H1 (cell line): ENCODE data around the gene B3GNT2. TPM values are rescaled to one million over a fixed set of nuclear protein-coding genes. Genes with fewer than 3 reads are reported as not detected.

Experiments used
- CTCF ChIA-PET: fragments of 300-600 bp; sonication (Branson Sonifier 250); formaldehyde crosslinking; loops from one replicate; lab custom pipeline; 2021; ENCODE audit not compliant: partially characterized antibody; lab: Charles Lee
- POLR2A ChIA-PET: fragments of 300-600 bp; sonication (Branson Sonifier 250); formaldehyde crosslinking; loops from one replicate; lab custom pipeline; 2021; ENCODE audit warnings: inconsistent platforms; ENCODE audit not compliant: partially characterized antibody; lab: Charles Lee
- DNase-seq, 2 experiments: peaks; one replicate each; pipeline versions ENCODE4 v3.0.0 to v3.0.0-alpha.2; 2010 to 2022; ENCODE audit warnings: low spot score in 2 of 2, low read depth in 1 of 2, mixed read lengths in 1 of 2
- FAIRE-seq: peaks from 2 replicates; lab custom pipeline; 2011; peaks lifted over from hg19 to GRCh38; lab: Jason Lieb, UNC
- H2AFZ ChIP-seq: 2 replicates; pipeline ENCODE4 v1.8.1; 2012; ENCODE audit warnings: low read length, inconsistent platforms
- H2AK5ac ChIP-seq: 2 replicates; pipeline ENCODE4 v1.6.1; 2013; ENCODE audit warnings: low read depth, low read length
- H2BK120ac ChIP-seq: replicated peaks from 2 replicates; pipeline ENCODE3; 2013; ENCODE audit warnings: low read depth, low read length, inconsistent platforms
- H2BK12ac ChIP-seq: 2 replicates; pipeline ENCODE4 v1.6.1; 2013; ENCODE audit warnings: low read depth, low read length
- H2BK15ac ChIP-seq: 2 replicates; pipeline ENCODE4 v1.6.1; 2013; ENCODE audit warnings: low read length
- H2BK20ac ChIP-seq: 2 replicates; pipeline ENCODE4 v1.6.1; 2013; ENCODE audit warnings: low read length
- H2BK5ac ChIP-seq: 2 replicates; pipeline ENCODE4 v1.6.1; 2013; ENCODE audit warnings: low read depth, low read length
- H3K14ac ChIP-seq: 2 replicates; pipeline ENCODE4 v1.6.1; 2013; ENCODE audit warnings: inconsistent platforms; ENCODE audit not compliant: insufficient read length
- H3K18ac ChIP-seq: 2 replicates; pipeline ENCODE4 v1.6.1; 2013; ENCODE audit warnings: low read length; ENCODE audit errors: extremely low read depth
- H3K23ac ChIP-seq: 2 replicates; pipeline ENCODE4 v1.6.1; 2013; ENCODE audit warnings: inconsistent platforms; ENCODE audit not compliant: insufficient read length
- H3K23me2 ChIP-seq: 2 replicates; pipeline ENCODE4 v1.6.1; 2013; ENCODE audit warnings: low read depth, low read length
- H3K27ac ChIP-seq: 2 replicates; pipeline ENCODE4 v1.6.1; 2011; ENCODE audit warnings: low read depth, low read length, inconsistent platforms
- H3K27me3 ChIP-seq, 4 experiments: replicated peaks in 1 of 4; 1 replicate in 1 of 4; 2 replicates in 3 of 4; pipeline versions ENCODE4 v1.6.1 to v1.8.1; 2011 to 2013; ENCODE audit warnings: low read length in 3 of 4, mild to moderate bottlenecking in 3 of 4, inconsistent platforms in 2 of 4, mixed read lengths in 2 of 4, moderate library complexity in 1 of 4; ENCODE audit not compliant: control insufficient read depth in 3 of 4, insufficient read depth in 3 of 4; ENCODE audit errors: extremely low read depth in 1 of 4
- H3K36me3 ChIP-seq, 4 experiments: 2 replicates each; pipeline versions ENCODE4 v1.6.1 to v1.8.1; 2011 to 2013; ENCODE audit warnings: mild to moderate bottlenecking in 4 of 4, low read length in 3 of 4, moderate library complexity in 2 of 4, control low read depth in 1 of 4, inconsistent platforms in 1 of 4; ENCODE audit not compliant: insufficient read depth in 4 of 4, control insufficient read depth in 2 of 4
- H3K4ac ChIP-seq: replicated peaks from 2 replicates; pipeline ENCODE3; 2013; ENCODE audit warnings: low read length, low read depth, mixed read lengths, inconsistent platforms; ENCODE audit not compliant: insufficient read length
- H3K4me1 ChIP-seq, 4 experiments: replicated peaks in 1 of 4; 1 replicate in 1 of 4; 2 replicates in 3 of 4; pipeline versions ENCODE4 v1.6.1 to v1.8.1; 2011 to 2013; ENCODE audit warnings: low read length in 3 of 4, inconsistent platforms in 2 of 4, mixed read lengths in 1 of 4; ENCODE audit not compliant: insufficient read depth in 4 of 4, control insufficient read depth in 3 of 4
- H3K4me2 ChIP-seq, 2 experiments: 2 replicates each; pipeline versions ENCODE4 v1.6.1 to v1.8.1; 2011 to 2013; ENCODE audit warnings: low read depth in 2 of 2, low read length in 2 of 2, control low read depth in 1 of 2, inconsistent platforms in 1 of 2, mild to moderate bottlenecking in 1 of 2; ENCODE audit not compliant: insufficient read depth in 1 of 2
- H3K4me3 ChIP-seq, 4 experiments: fragments of 200-600, 300-600 bp in 1 of 4; sonication (generic), shearing (Covaris generic), sonication (Bioruptor Twin) in 1 of 4; 2 replicates each; pipeline versions ENCODE4 v1.5.1 to v1.8.1; 2011 to 2016; ENCODE audit warnings: low read length in 4 of 4, low read depth in 3 of 4, control low read depth in 2 of 4, inconsistent platforms in 2 of 4, mild to moderate bottlenecking in 2 of 4, mixed read lengths in 1 of 4, moderate library complexity in 1 of 4; ENCODE audit not compliant: insufficient read depth in 2 of 4; ENCODE audit errors: extremely low read depth in 1 of 4
- H3K56ac ChIP-seq: replicated peaks from 2 replicates; pipeline ENCODE3; 2013; ENCODE audit warnings: low read depth, mild to moderate bottlenecking, mixed read lengths, low read length, inconsistent platforms; ENCODE audit not compliant: insufficient read length
- H3K79me1 ChIP-seq: 2 replicates; pipeline ENCODE4 v1.6.1; 2013; ENCODE audit warnings: low read depth, low read length, control low read depth
- H3K79me2 ChIP-seq, 2 experiments: 2 replicates each; pipeline versions ENCODE4 v1.6.1 to v1.8.1; 2012 to 2013; ENCODE audit warnings: low read length in 2 of 2, mild to moderate bottlenecking in 2 of 2, inconsistent platforms in 1 of 2; ENCODE audit not compliant: insufficient read depth in 2 of 2, control insufficient read depth in 1 of 2
- H3K9ac ChIP-seq, 4 experiments: replicated peaks in 1 of 4; 1 replicate in 1 of 4; 2 replicates in 3 of 4; pipeline versions ENCODE4 v1.6.1 to v1.8.1; 2011 to 2013; ENCODE audit warnings: low read depth in 3 of 4, low read length in 3 of 4, control low read depth in 2 of 4, mild to moderate bottlenecking in 2 of 4, moderate library complexity in 2 of 4, inconsistent platforms in 1 of 4; ENCODE audit errors: extremely low read depth in 1 of 4
- H3K9me3 ChIP-seq, 2 experiments: 2 replicates each; pipeline versions ENCODE4 v1.6.1 to v1.8.1; 2012 to 2013; ENCODE audit warnings: mild to moderate bottlenecking in 2 of 2, moderate library complexity in 2 of 2, control low read depth in 1 of 2, inconsistent platforms in 1 of 2, low read depth in 1 of 2, low read length in 1 of 2, mixed read lengths in 1 of 2; ENCODE audit not compliant: insufficient read depth in 2 of 2
- H4K20me1 ChIP-seq, 2 experiments: replicated peaks in 1 of 2; 2 replicates each; pipeline versions ENCODE3 to v1.8.1; 2011 to 2013; ENCODE audit warnings: inconsistent platforms in 2 of 2, low read length in 2 of 2, mild to moderate bottlenecking in 1 of 2; ENCODE audit not compliant: insufficient read depth in 2 of 2, control insufficient read depth in 1 of 2
- H4K5ac ChIP-seq: 2 replicates; pipeline ENCODE4 v1.6.1; 2013; ENCODE audit warnings: low read length, low read depth, mixed read lengths, inconsistent platforms; ENCODE audit not compliant: insufficient read length
- H4K8ac ChIP-seq: 2 replicates; pipeline ENCODE4 v1.8.0; 2013; ENCODE audit warnings: mild to moderate bottlenecking, moderate library complexity, low read length, inconsistent platforms; ENCODE audit not compliant: insufficient read depth; ENCODE audit errors: extremely low read depth
- H4K91ac ChIP-seq: replicated peaks from 2 replicates; pipeline ENCODE3; 2013; ENCODE audit warnings: low read length, mixed read lengths, inconsistent platforms; ENCODE audit not compliant: insufficient read length
- CBX8 ChIP-seq: fragments of 300-800, 300-1000 bp; sonication (generic); IDR thresholded peaks from 2 replicates; pipeline ENCODE4 v1.7.1; 2016; ENCODE audit warnings: low read depth, low read length, borderline replicate concordance
- CTBP2 ChIP-seq: IDR thresholded peaks from 2 replicates; pipeline ENCODE4 v1.7.0; 2011; ENCODE audit warnings: borderline replicate concordance, mild to moderate bottlenecking, moderate library complexity, mixed read lengths, low read length; ENCODE audit not compliant: insufficient read depth, insufficient read length
- EGR1 ChIP-seq: IDR thresholded peaks from 2 replicates; pipeline ENCODE4 v1.6.1; 2011; ENCODE audit warnings: low read depth, low read length, borderline replicate concordance
- KDM5A ChIP-seq: fragments of 200-600 bp; IDR thresholded peaks from 2 replicates; pipeline ENCODE4 v1.7.1; 2012; ENCODE audit warnings: mild to moderate bottlenecking, low read length, inconsistent platforms, mixed read lengths
- MAFK ChIP-seq: IDR thresholded peaks from 2 replicates; pipeline ENCODE4 v1.6.1; 2012; ENCODE audit warnings: low read depth, mild to moderate bottlenecking, improper control_type of control experiment, low read length
- NANOG ChIP-seq: IDR thresholded peaks from 2 replicates; pipeline ENCODE4 v1.6.1; 2011; ENCODE audit warnings: low read length, low read depth, mild to moderate bottlenecking, inconsistent platforms; ENCODE audit not compliant: insufficient read depth, poor library complexity, severe bottlenecking
- NRF1 ChIP-seq: IDR thresholded peaks from 2 replicates; pipeline ENCODE4 v1.6.1; 2011; ENCODE audit warnings: mild to moderate bottlenecking, low read depth, low read length, improper control_type of control experiment
- POU5F1 ChIP-seq: IDR thresholded peaks from 2 replicates; pipeline ENCODE4 v1.6.1; 2011; ENCODE audit warnings: low read depth, mild to moderate bottlenecking, low read length, moderate library complexity
- SAP30 ChIP-seq: fragments of 300-600 bp; sonication (generic); IDR thresholded peaks from 2 replicates; pipeline ENCODE4 v1.7.1; 2012; ENCODE audit warnings: low read length, moderate library complexity, mild to moderate bottlenecking, inconsistent platforms; ENCODE audit not compliant: insufficient read depth, insufficient replicate concordance
- SIX5 ChIP-seq: IDR thresholded peaks from 2 replicates; pipeline ENCODE4 v1.6.1; 2011; ENCODE audit warnings: mild to moderate bottlenecking, low read depth, low read length
- TAF7 ChIP-seq: optimal IDR thresholded peaks from 2 replicates; pipeline ENCODE3; 2011; ENCODE audit warnings: low read depth, mild to moderate bottlenecking, inconsistent platforms, low read length, moderate library complexity, borderline replicate concordance
- TBP ChIP-seq: IDR thresholded peaks from 2 replicates; pipeline ENCODE4 v1.6.1; 2011; ENCODE audit warnings: low read depth, low read length, improper control_type of control experiment
- TCF12 ChIP-seq: IDR thresholded peaks from 2 replicates; pipeline ENCODE4 v1.6.1; 2011; ENCODE audit warnings: low read depth, mild to moderate bottlenecking, low read length
- YY1 ChIP-seq: IDR thresholded peaks from 2 replicates; pipeline ENCODE4 v1.6.1; 2011; ENCODE audit warnings: low read depth, mild to moderate bottlenecking, low read length
- WGBS, 2 experiments: shearing (Covaris generic) in 1 of 2; methylation state at CpG; one replicate each; pipeline versions ENCODE4 v1.1.6 to v1.1.7; 2013 to 2015; ENCODE audit warnings: low lambda C conversion rate in 2 of 2, mixed read lengths in 2 of 2, inconsistent platforms in 1 of 2, low coverage in 1 of 2, missing lambda C conversion rate in 1 of 2; ENCODE audit not compliant: insufficient replicate concordance in 2 of 2, insufficient coverage in 1 of 2, insufficient read length in 1 of 2; ENCODE audit errors: extremely low coverage in 1 of 2, missing lambda C conversion rate in 1 of 2; 5-methylcytosine and 5-hydroxymethylcytosine counted together
- polyA plus RNA-seq, 7 experiments: library from polyadenylated mRNA; depleted of rRNA in 3 of 7; stranded (reverse) in 5 of 7; unstranded in 2 of 7; fragments of >200 nt in 5 of 7; fragments of 200-250 nt in 2 of 7; gene quantifications; 1 replicate in 5 of 7; 2 replicates in 1 of 7; 4 replicates in 1 of 7; pipeline versions ENCODE4 v1.2.1 to v1.2.3, GENCODE V29; 2011 to 2013; ENCODE audit warnings: missing spikeins in 2 of 7, mixed read lengths in 2 of 7
- total RNA-seq: library from RNA; stranded (reverse); fragmentation: NEBNext Ultra II Directional; extraction: Animal tissue kit (Norgen Biotek cat#: 25700); gene quantifications from 2 replicates; pipeline ENCODE4 v1.2.1, GENCODE V29; 2021

The B3GNT2 gene
- total and polyA plus RNA-seq, 2 of the 8 experiments (the other 6 are each of a cell fraction or from before 2014, with no cell fraction given) = 20.1 to 40.8 TPM

- no peak overlapping the region for H4K91ac ChIP-seq
- no peak overlapping the region for H3K4ac ChIP-seq
- FAIRE-seq = no peak
- H4K20me1 ChIP-seq = no peaks in the 10 kb centered on the region
- no peak overlapping the region for H2BK15ac ChIP-seq
- H3K14ac ChIP-seq = no peak overlapping the region
- H3K9ac ChIP-seq = no peak overlapping the region
- H2BK120ac ChIP-seq = no peak overlapping the region
- ChIA-PET CTCF (interaction anchor here (1.2 kb wide), 1 partner anchor 120 kb away, joined by 3 read pairs; no protein-coding TSS in a partner anchor), POLR2A (no interaction called here)
- 98% methylated on average over 4 of the region's 4 CpGs; no CpG with 5 or more reads in 1 of the 2 experiments for WGBS, 2 experiments
- H3K36me3 ChIP-seq = no peaks in the 10 kb centered on the region
- H2BK12ac ChIP-seq = no peak overlapping the region
- H3K9me3 ChIP-seq = no peaks in the 10 kb centered on the region
- H2AFZ ChIP-seq = no peak overlapping the region
- peaks cover 0 to 10% (median 0%) of the 10 kb centered on the region in 4 experiments; a peak in 2 of 7 replicates for H3K4me1 ChIP-seq
- H3K4me3 ChIP-seq = no peak overlapping the region
- no peaks in the 10 kb centered on the region for H3K23me2 ChIP-seq
- H3K56ac ChIP-seq = no peak overlapping the region
- no peak overlapping the region for H3K23ac ChIP-seq
- H3K27ac ChIP-seq = no peak overlapping the region
- H2BK5ac ChIP-seq = no peak overlapping the region
- no peak overlapping the region for H3K4me2 ChIP-seq
- no peak overlapping the region for H4K8ac ChIP-seq
- H2AK5ac ChIP-seq = no peak overlapping the region
- no peaks in the 10 kb centered on the region for H3K79me2 ChIP-seq
- H3K27me3 ChIP-seq = no peaks in the 10 kb centered on the region
- DNase-seq = no peak
- no peaks in the 10 kb centered on the region for H3K79me1 ChIP-seq
- H3K18ac ChIP-seq = no peak overlapping the region
- H2BK20ac ChIP-seq = no peak overlapping the region
- H4K5ac ChIP-seq = no peak overlapping the region
- no peak for TF ChIP-seq TCF12
- no peak for TF ChIP-seq NRF1
- TF ChIP-seq CTBP2 = no peak
- no peak for TF ChIP-seq POU5F1
- TF ChIP-seq TBP = no peak
- TF ChIP-seq CBX8 = no peak
- TF ChIP-seq EGR1 = no peak
- no peak for TF ChIP-seq MAFK
- no peak for TF ChIP-seq TAF7
- TF ChIP-seq SAP30 = no peak
- TF ChIP-seq SIX5 = no peak
- no peak for TF ChIP-seq YY1
- TF ChIP-seq NANOG = no peak
- TF ChIP-seq KDM5A = no peak
Observed at GRCh38 chr2:62177392-62178049, 18.4 kb upstream of the B3GNT2 start.
